SK-N-SH treated with all-trans-retinoic acid at 6 μM for 48 hours (cell line): ENCODE measurements around the gene RNF148.

Experiments used
- ARNTL ChIP-seq: fragments of 450-650 bp; formaldehyde crosslinking; IDR thresholded peaks from 2 replicates; pipeline ENCODE4 v1.5.0; 2020; ENCODE audit warnings: low read depth, mild to moderate bottlenecking, moderate library complexity, borderline replicate concordance
- BACH2 ChIP-seq: fragments of 250-450 bp; sonication (Bioruptor Pico); IDR thresholded peaks from 2 replicates; pipeline ENCODE4 v1.9.0; 2021; ENCODE audit warnings: mild to moderate bottlenecking, borderline replicate concordance
- CREB5 ChIP-seq: fragments of 250-450 bp; sonication (Bioruptor Pico); IDR thresholded peaks from 2 replicates; pipeline ENCODE4 v1.5.1; 2020; ENCODE audit warnings: low read depth, mild to moderate bottlenecking, moderate library complexity
- OSR1 ChIP-seq: fragments of 250-450 bp; sonication (Bioruptor Pico); IDR thresholded peaks from 2 replicates; pipeline ENCODE4 v1.8.0; 2022; ENCODE audit warnings: moderate library complexity, mild to moderate bottlenecking, inconsistent platforms
- TCF4 ChIP-seq: fragments of 250-450 bp; sonication (Bioruptor Pico); IDR thresholded peaks from 2 replicates; pipeline ENCODE4 v1.8.0; 2021; ENCODE audit warnings: mild to moderate bottlenecking, moderate library complexity, borderline replicate concordance
- TOX ChIP-seq: fragments of 250-450 bp; sonication (Bioruptor Pico); IDR thresholded peaks from 2 replicates; pipeline ENCODE4 v1.8.0; 2021; ENCODE audit warnings: mild to moderate bottlenecking, moderate library complexity, borderline replicate concordance
- ZC3H10 ChIP-seq: fragments of 250-450 bp; sonication (Bioruptor Pico); IDR thresholded peaks from 2 replicates; pipeline ENCODE4 v1.5.1; 2021; ENCODE audit warnings: mild to moderate bottlenecking, moderate library complexity
- ZFP3 ChIP-seq: fragments of 250-450 bp; sonication (Bioruptor Pico); IDR thresholded peaks from 2 replicates; pipeline ENCODE4 v1.5.0; 2020; ENCODE audit warnings: mild to moderate bottlenecking, moderate library complexity
- ZNF70 ChIP-seq: fragments of 450-650 bp; formaldehyde crosslinking; IDR thresholded peaks from 2 replicates; pipeline ENCODE4 v1.5.0; 2020; ENCODE audit warnings: mild to moderate bottlenecking, moderate library complexity
- TF ChIP-seq, protein P1 (sequence below): fragments of 250-450 bp; sonication (Bioruptor Pico); IDR thresholded peaks from 2 replicates; pipeline ENCODE4 v1.8.0; 2021; ENCODE audit warnings: low read depth, mild to moderate bottlenecking, moderate library complexity, borderline replicate concordance
- TF ChIP-seq, protein P2 (sequence below): fragments of 250-450 bp; sonication (Bioruptor Pico); IDR thresholded peaks from 2 replicates; pipeline ENCODE4 v1.8.0; 2020; ENCODE audit warnings: mild to moderate bottlenecking, moderate library complexity, borderline replicate concordance

DNA sequence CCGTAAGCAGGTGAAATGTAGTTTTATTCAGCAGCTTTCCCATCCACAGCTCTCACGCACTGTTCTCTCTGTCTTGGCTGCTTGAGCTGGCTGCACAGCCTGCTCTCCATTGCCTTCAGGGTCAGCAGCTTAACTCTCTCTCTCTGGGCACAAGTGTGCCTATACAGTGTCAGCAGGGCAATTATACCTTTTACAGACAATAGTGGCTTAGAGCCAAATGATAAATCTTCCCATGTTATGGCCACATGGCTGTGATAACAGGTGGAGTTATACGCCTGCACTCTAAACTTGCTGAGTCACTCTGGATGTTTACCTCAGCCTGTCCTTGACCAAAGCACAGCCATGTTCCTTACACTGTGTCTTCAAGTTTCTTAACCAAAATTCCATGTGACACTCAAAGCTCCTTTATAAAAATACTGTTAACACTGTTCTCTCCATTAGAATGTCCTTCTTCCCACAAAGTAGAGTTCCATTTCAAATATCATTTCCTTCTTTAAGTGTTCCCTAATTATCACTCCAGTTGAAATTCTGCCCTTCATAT is 9.9 kb downstream of the RNF148 start:
- TF ChIP-seq, protein P1, sequence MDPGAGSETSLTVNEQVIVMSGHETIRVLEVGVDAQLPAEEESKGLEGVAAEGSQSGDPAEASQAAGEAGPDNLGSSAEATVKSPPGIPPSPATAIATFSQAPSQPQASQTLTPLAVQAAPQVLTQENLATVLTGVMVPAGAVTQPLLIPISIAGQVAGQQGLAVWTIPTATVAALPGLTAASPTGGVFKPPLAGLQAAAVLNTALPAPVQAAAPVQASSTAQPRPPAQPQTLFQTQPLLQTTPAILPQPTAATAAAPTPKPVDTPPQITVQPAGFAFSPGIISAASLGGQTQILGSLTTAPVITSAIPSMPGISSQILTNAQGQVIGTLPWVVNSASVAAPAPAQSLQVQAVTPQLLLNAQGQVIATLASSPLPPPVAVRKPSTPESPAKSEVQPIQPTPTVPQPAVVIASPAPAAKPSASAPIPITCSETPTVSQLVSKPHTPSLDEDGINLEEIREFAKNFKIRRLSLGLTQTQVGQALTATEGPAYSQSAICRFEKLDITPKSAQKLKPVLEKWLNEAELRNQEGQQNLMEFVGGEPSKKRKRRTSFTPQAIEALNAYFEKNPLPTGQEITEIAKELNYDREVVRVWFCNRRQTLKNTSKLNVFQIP (CRISPR knock-in tag): no peak
- TF ChIP-seq CREB5 (no peak), TOX (CRISPR knock-in tag) (no peak), TCF4 (CRISPR knock-in tag) (no peak), ZFP3 (CRISPR knock-in tag) (no peak), ZC3H10 (CRISPR knock-in tag) (no peak), ZNF70 (CRISPR knock-in tag) (no peak), BACH2 (CRISPR knock-in tag) (no peak), OSR1 (CRISPR knock-in tag) (no peak), ARNTL (CRISPR knock-in tag) (no peak)
- TF ChIP-seq, protein P2, sequence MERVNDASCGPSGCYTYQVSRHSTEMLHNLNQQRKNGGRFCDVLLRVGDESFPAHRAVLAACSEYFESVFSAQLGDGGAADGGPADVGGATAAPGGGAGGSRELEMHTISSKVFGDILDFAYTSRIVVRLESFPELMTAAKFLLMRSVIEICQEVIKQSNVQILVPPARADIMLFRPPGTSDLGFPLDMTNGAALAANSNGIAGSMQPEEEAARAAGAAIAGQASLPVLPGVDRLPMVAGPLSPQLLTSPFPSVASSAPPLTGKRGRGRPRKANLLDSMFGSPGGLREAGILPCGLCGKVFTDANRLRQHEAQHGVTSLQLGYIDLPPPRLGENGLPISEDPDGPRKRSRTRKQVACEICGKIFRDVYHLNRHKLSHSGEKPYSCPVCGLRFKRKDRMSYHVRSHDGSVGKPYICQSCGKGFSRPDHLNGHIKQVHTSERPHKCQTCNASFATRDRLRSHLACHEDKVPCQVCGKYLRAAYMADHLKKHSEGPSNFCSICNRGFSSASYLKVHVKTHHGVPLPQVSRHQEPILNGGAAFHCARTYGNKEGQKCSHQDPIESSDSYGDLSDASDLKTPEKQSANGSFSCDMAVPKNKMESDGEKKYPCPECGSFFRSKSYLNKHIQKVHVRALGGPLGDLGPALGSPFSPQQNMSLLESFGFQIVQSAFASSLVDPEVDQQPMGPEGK (CRISPR knock-in tag): no peak
